Ovary (tissue), 9 donors: ENCODE data around the gene HAP1. TPM values are rescaled to one million over a fixed set of nuclear protein-coding genes. Genes with fewer than 3 reads are reported as not detected.
A peak's percentile ranks its signal among the peaks of the same experiment; 100 is the strongest.

Experiments used
- DNase-seq, 5 donors: peaks; one replicate each; pipeline ENCODE4 v3.0.0-alpha.2; 2019 to 2020
- H3K27ac ChIP-seq, 2 donors: fragments of 200-600 bp; one replicate each; pipeline versions ENCODE4 v1.5.1 to v1.8.0; 2019 to 2022
- H3K27me3 ChIP-seq: fragments of 200-600 bp; one replicate; pipeline ENCODE4 v1.8.0; 2022
- H3K36me3 ChIP-seq: fragments of 200-600 bp; sonication (generic); one replicate; pipeline ENCODE4 v1.5.1; 2019
- H3K4me1 ChIP-seq: one replicate; pipeline ENCODE4 v1.8.1; 2013; ENCODE audit warnings: mild to moderate bottlenecking, moderate library complexity; ENCODE audit not compliant: insufficient read depth
- H3K4me3 ChIP-seq: fragments of 200-600 bp; sonication (generic); one replicate; pipeline ENCODE4 v1.5.1; 2017
- H3K9me3 ChIP-seq, 2 donors: fragments of 200-600 bp in 1 of 2; sonication (generic) in 1 of 2; one replicate each; pipeline versions ENCODE4 v1.5.1 to v1.8.1; 2013 to 2019; ENCODE audit warnings: mild to moderate bottlenecking in 1 of 2, moderate library complexity in 1 of 2
- EP300 ChIP-seq: sonication (generic); formaldehyde crosslinking; IDR thresholded peaks from one replicate; pipeline ENCODE4 v1.6.1; 2017; ENCODE audit warnings: antibody characterized with exemption
- POLR2A ChIP-seq: fragments of 450-650 bp; IDR thresholded peaks from one replicate; pipeline ENCODE4 v1.6.1; 2017; ENCODE audit warnings: antibody characterized with exemption, mild to moderate bottlenecking, moderate library complexity
- WGBS, 3 donors: extraction: QIAGEN DNeasy Blood & Tissue Kit in 1 of 3; methylation state at CpG; one replicate each; pipeline versions ENCODE4 v1.1.5 to v1.1.7; 2013 to 2017; 5-methylcytosine and 5-hydroxymethylcytosine counted together
- intact Hi-C, 4 donors: fragments of 100-400 bp; cut with DNase I; formaldehyde crosslinking; loops; one replicate each; pipeline versions ENCODE4 v1.11.0 to v1.15.1; 2022 to 2023
- polyA plus RNA-seq, 2 donors: library from polyadenylated mRNA; stranded (reverse); fragments of 200-250 nt in 1 of 2; fragments of 350-450 nt in 1 of 2; fragmentation: Illumina TruSeq in 1 of 2; extraction: RNeasy Lipid Tissue Mini Kit (QIAGEN cat#74804) in 1 of 2; gene quantifications; one replicate each; pipeline ENCODE4 v1.2.3, GENCODE V29; 2013 to 2014
- total RNA-seq, 7 donors: library from RNA; depleted of rRNA in 2 of 7; stranded (reverse); fragments of >200 nt in 2 of 7; fragmentation: NEBNext Ultra II Directional in 3 of 7; extraction: Animal tissue kit (Norgen Biotek cat#: 25700) in 3 of 7; gene quantifications; one replicate each; pipeline versions ENCODE4 v1.1.0 to v1.2.4, GENCODE V29; 2016 to 2023
- TF ChIP-seq, protein P1 (sequence below), 3 donors: fragments of 450-650 bp in 2 of 3; fragments of 200-600 bp in 1 of 3; IDR thresholded peaks; one replicate each; pipeline versions ENCODE4 v1.5.1 to v1.8.0; 2016 to 2022; ENCODE audit warnings: antibody characterized with exemption in 3 of 3, mild to moderate bottlenecking in 1 of 3
- donor health status: DM: no; HTN: no; CAD: no; lungs with moderate emphysema.
- donor health status: DM: no; HTN: no; CAD: no.
- donor health status: Bipolar disorder and iron deficiency.
- donor health status: DM: yes; HTN: yes; CAD: no.
- donor health status: DM: no; HTN: no; CAD: no.
- donor health status: DM: yes; HTN: yes; CAD: no.

The HAP1 gene
- total and polyA plus RNA-seq, 9 donors, result 0.12 to 1.5 (median 0.56) TPM

DNA sequence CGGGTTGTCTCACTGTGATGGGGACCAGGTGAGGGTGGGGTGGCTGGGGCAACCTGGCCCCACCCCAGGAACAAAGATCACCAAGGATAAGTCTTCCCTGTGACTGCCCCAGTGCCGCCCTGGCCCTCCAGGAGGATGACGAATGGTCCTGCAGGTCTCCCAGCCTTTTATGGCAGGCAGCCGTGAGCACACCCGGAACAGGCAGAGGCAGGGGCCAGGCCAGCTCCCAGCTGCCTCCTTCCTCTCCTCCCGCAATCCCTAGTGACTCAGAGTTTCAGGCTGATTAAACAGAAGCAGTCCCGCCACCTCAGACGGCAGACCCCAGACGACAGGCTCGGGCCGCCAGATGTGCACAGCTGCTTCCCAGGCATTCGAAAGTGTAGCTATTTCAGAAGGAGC, 38.7 kb upstream of the HAP1 start:
- TF ChIP-seq POLR2A (no peak), EP300 (no peak)
- TF ChIP-seq, protein P1, sequence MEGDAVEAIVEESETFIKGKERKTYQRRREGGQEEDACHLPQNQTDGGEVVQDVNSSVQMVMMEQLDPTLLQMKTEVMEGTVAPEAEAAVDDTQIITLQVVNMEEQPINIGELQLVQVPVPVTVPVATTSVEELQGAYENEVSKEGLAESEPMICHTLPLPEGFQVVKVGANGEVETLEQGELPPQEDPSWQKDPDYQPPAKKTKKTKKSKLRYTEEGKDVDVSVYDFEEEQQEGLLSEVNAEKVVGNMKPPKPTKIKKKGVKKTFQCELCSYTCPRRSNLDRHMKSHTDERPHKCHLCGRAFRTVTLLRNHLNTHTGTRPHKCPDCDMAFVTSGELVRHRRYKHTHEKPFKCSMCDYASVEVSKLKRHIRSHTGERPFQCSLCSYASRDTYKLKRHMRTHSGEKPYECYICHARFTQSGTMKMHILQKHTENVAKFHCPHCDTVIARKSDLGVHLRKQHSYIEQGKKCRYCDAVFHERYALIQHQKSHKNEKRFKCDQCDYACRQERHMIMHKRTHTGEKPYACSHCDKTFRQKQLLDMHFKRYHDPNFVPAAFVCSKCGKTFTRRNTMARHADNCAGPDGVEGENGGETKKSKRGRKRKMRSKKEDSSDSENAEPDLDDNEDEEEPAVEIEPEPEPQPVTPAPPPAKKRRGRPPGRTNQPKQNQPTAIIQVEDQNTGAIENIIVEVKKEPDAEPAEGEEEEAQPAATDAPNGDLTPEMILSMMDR (IDR thresholded peaks at IDR 0.05), result no peak
- Histone ChIP-seq H3K36me3 (no peaks in the 10 kb centered on the region), H3K9me3 (no peaks in the 10 kb centered on the region), H3K4me3 (no peak overlapping the region), H3K27me3 (no peaks in the 10 kb centered on the region), H3K4me1 (peaks cover 12% of the 10 kb centered on the region), H3K27ac (no peak overlapping the region)
- WGBS, 3 donors, result 5 to 19% (median 10%) methylated on average over 12 of the region's 12 CpGs
- DNase-seq, result peak; percentile 70 to 77 (median 71)
- intact Hi-C loops, result no loop called here

DNA sequence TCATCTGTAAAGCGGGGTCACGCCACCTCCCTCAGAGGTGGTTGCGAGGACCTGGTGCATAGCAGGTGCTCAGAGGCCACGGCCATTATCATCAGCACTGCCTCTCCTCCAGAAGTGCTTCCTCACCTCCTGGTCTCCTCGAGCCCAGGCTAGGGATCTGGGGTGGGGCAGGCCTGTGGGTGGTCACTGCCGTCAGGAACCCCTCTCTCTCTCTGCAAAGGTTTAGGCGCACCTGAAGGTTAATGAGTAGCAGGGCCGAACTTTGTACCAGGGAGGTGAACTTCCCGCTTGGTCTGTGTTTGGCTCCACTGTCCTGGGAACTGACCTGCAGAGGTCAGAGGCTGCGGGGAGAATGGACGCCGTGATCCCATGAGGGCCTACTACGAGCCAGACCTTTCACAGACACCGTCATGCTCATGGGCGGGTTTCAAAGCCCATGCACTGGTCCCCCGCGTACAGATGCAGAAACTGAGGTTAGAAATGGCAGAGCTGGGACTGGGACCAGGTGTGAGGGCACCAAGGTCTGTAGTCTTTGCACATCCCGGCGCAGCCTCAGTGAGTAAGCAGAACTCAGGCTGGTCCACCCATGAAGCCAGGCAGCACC, 38.2 kb upstream of the HAP1 start:
- Histone ChIP-seq H3K4me1 (peaks cover 10% of the 10 kb centered on the region), H3K27ac (no peak overlapping the region), H3K27me3 (no peaks in the 10 kb centered on the region), H3K4me3 (no peak overlapping the region), H3K9me3 (no peaks in the 10 kb centered on the region), H3K36me3 (no peaks in the 10 kb centered on the region)
- TF ChIP-seq EP300 (no peak), POLR2A (no peak)
- TF ChIP-seq, protein P1 (IDR thresholded peaks at IDR 0.05), result no peak
- intact Hi-C loops, result no loop called here
- WGBS, 3 donors, result 80 to 92% (median 87%) methylated on average over 19 of the region's 19 CpGs
- peak in 1 of 5 donors; percentile 25 for DNase-seq

DNA sequence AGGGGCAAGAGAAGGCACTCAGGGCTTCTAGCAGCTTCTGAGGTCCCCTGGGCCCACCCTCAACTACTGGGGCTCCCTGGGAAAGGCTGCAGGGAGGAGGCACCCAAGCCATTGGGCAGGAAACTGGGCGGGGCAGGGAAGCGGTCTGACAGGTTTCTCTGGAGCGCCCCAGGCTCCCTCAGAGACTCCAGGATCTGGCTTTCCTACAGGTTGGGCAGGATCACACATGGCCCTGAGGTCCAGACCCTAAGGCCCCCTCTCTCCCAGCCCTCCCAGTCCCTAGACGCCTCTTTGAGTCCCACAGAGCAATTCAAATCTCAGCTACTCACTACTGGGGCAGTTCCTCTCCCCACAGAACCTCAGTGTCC, 37.8 kb upstream of the HAP1 start:
- no peaks in the 10 kb centered on the region for H3K27me3 ChIP-seq
- no peak overlapping the region for H3K4me3 ChIP-seq
- 90 to 98% (median 96%) methylated on average over 4 of the region's 4 CpGs for WGBS, 3 donors
- peaks cover 7% of the 10 kb centered on the region for H3K4me1 ChIP-seq
- no peak overlapping the region for H3K27ac ChIP-seq
- H3K9me3 ChIP-seq, result no peaks in the 10 kb centered on the region
- DNase-seq, result peak in 1 of 5 donors; percentile 31
- intact Hi-C loops, result no loop called here
- H3K36me3 ChIP-seq, result no peaks in the 10 kb centered on the region
- TF ChIP-seq EP300 (no peak), POLR2A (no peak)
- TF ChIP-seq, protein P1 (IDR thresholded peaks at IDR 0.05), result no peak

- intact Hi-C loops, result no loop called here
- Histone ChIP-seq H3K4me3 (no peak overlapping the region), H3K9me3 (no peaks in the 10 kb centered on the region), H3K27me3 (no peaks in the 10 kb centered on the region), H3K27ac (no peak overlapping the region), H3K4me1 (peaks cover 4% of the 10 kb centered on the region), H3K36me3 (no peaks in the 10 kb centered on the region)
- 88 to 92% (median 89%) methylated on average over 13 to 17 of the region's 17 CpGs for WGBS, 3 donors
- TF ChIP-seq, protein P1 (IDR thresholded peaks at IDR 0.05), result no peak
- TF ChIP-seq EP300 (no peak), POLR2A (no peak)
- DNase-seq, result no peak
These were observed 37.2 kb upstream of the HAP1 start for GRCh38 chr17:41771389-41772206.
